OCI-LY1 (cell line): ENCODE measurements around the gene OR1N2.

Experiments
- EZH2 ChIP-seq: fragments of 200-600 bp; sonication (generic), shearing (Covaris generic); IDR thresholded peaks from 2 replicates; pipeline ENCODE4 v1.8.0; 2017; ENCODE audit warnings: borderline replicate concordance, mixed run types, mild to moderate bottlenecking, antibody characterized with exemption, low read length, moderate library complexity, mixed read lengths
- TF ChIP-seq, protein P1 (sequence below): fragments of 200-600 bp; sonication (generic), shearing (Covaris generic); IDR thresholded peaks from 2 replicates; pipeline ENCODE4 v1.5.1; 2017; ENCODE audit warnings: mild to moderate bottlenecking, antibody characterized with exemption, low read length, moderate library complexity, mixed read lengths

DNA sequence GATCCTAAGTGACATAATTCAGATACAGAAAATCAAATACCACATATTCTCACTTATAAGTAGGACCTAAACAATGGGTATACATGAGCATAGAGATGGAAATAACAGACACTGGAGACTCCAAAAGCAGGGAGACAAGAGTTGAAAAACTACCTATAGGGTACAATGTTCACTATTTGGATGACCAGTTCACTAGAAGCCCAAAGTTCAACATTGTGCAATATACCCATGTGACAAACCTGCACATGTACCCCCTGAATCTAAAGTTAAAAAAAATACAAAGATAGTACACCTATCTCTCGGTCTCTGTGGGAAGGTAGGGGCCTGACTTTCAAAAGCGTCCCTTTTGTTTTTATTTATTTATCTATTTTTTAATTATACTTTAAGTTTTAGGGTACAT, 14.2 kb upstream of the OR1N2 start:
- TF ChIP-seq EZH2: no peak
- TF ChIP-seq, protein P1, sequence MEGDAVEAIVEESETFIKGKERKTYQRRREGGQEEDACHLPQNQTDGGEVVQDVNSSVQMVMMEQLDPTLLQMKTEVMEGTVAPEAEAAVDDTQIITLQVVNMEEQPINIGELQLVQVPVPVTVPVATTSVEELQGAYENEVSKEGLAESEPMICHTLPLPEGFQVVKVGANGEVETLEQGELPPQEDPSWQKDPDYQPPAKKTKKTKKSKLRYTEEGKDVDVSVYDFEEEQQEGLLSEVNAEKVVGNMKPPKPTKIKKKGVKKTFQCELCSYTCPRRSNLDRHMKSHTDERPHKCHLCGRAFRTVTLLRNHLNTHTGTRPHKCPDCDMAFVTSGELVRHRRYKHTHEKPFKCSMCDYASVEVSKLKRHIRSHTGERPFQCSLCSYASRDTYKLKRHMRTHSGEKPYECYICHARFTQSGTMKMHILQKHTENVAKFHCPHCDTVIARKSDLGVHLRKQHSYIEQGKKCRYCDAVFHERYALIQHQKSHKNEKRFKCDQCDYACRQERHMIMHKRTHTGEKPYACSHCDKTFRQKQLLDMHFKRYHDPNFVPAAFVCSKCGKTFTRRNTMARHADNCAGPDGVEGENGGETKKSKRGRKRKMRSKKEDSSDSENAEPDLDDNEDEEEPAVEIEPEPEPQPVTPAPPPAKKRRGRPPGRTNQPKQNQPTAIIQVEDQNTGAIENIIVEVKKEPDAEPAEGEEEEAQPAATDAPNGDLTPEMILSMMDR: no peak
